WTC11 (cell line): ENCODE measurements around the gene PRR33. TPM values are rescaled to one million over a fixed set of nuclear protein-coding genes. Genes with fewer than 3 reads are reported as not detected.

Experiments
- ATAC-seq: fragments of 200-7000 bp; cut with Tn5 transposase; 2 replicates; pipeline ENCODE4 v1.10.0; 2021; ENCODE audit warnings: mild to moderate bottlenecking, moderate library complexity
- CTCF ChIA-PET: fragments of 300-600 bp; sonication (Branson Sonifier 250); formaldehyde crosslinking; loops from one replicate; lab custom pipeline; 2021; ENCODE audit warnings: antibody characterized with exemption; lab: Charles Lee
- POLR2A ChIA-PET: fragments of 350-600 bp; sonication (Branson Sonifier 250); formaldehyde crosslinking; loops from one replicate; lab custom pipeline; 2021; ENCODE audit warnings: antibody characterized with exemption; lab: Charles Lee
- DNase-seq: peaks from one replicate; pipeline ENCODE4 v3.0.0; 2021; ENCODE audit warnings: low spot score
- H3K27ac Mint-ChIP-seq: 2 replicates; pipeline ENCODE4 v1.8.0; 2021; ENCODE audit warnings: mixed read lengths
- H3K27me3 Mint-ChIP-seq: 2 replicates; pipeline ENCODE4 v1.8.0; 2021; ENCODE audit warnings: low read depth, mild to moderate bottlenecking, moderate library complexity, mixed read lengths
- H3K36me3 Mint-ChIP-seq: 2 replicates; pipeline ENCODE4 v1.8.0; 2021; ENCODE audit warnings: mixed read lengths
- H3K4me1 Mint-ChIP-seq: 2 replicates; pipeline ENCODE4 v1.8.0; 2022; ENCODE audit warnings: mixed read lengths
- H3K4me3 Mint-ChIP-seq: 2 replicates; pipeline ENCODE4 v1.8.0; 2021; ENCODE audit warnings: mild to moderate bottlenecking, moderate library complexity, mixed read lengths
- H3K9me3 Mint-ChIP-seq: 2 replicates; pipeline ENCODE4 v1.8.0; 2021; ENCODE audit warnings: mixed read lengths
- ATF1 ChIP-seq: sonication (generic); formaldehyde crosslinking; IDR thresholded peaks from 2 replicates; pipeline ENCODE4 v1.8.1; 2023; ENCODE audit warnings: mild to moderate bottlenecking, moderate library complexity, missing genetic modification reagents
- ATF2 ChIP-seq: sonication (generic); formaldehyde crosslinking; IDR thresholded peaks from 2 replicates; pipeline ENCODE4 v1.8.1; 2022; ENCODE audit warnings: low read depth, missing genetic modification reagents, borderline replicate concordance
- ATF3 ChIP-seq: sonication (generic); formaldehyde crosslinking; conservative IDR thresholded peaks from 2 replicates; pipeline ENCODE4 v1.8.1; 2022; ENCODE audit warnings: mild to moderate bottlenecking, missing genetic modification reagents
- E2F5 ChIP-seq: sonication (generic); formaldehyde crosslinking; IDR thresholded peaks from 2 replicates; pipeline ENCODE4 v1.8.1; 2022; ENCODE audit warnings: mild to moderate bottlenecking, moderate library complexity, missing genetic modification reagents
- ESRRA ChIP-seq: sonication (generic); formaldehyde crosslinking; IDR thresholded peaks from 2 replicates; pipeline ENCODE4 v1.8.1; 2022; ENCODE audit warnings: mild to moderate bottlenecking, missing genetic modification reagents, borderline replicate concordance
- ETV6 ChIP-seq: sonication (generic); formaldehyde crosslinking; IDR thresholded peaks from 2 replicates; pipeline ENCODE4 v1.8.1; 2022; ENCODE audit warnings: mild to moderate bottlenecking, missing genetic modification reagents
- FOXK1 ChIP-seq: sonication (generic); formaldehyde crosslinking; IDR thresholded peaks from 2 replicates; pipeline ENCODE4 v1.8.0; 2022; ENCODE audit warnings: mild to moderate bottlenecking, moderate library complexity, missing genetic modification reagents
- GABPB1 ChIP-seq: sonication (generic); formaldehyde crosslinking; IDR thresholded peaks from 2 replicates; pipeline ENCODE4 v1.8.1; 2023; ENCODE audit warnings: mild to moderate bottlenecking, missing genetic modification reagents
- IRF2 ChIP-seq: sonication (generic); formaldehyde crosslinking; IDR thresholded peaks from 2 replicates; pipeline ENCODE4 v1.8.0; 2022; ENCODE audit warnings: low read depth, missing genetic modification reagents, borderline replicate concordance
- MYBL2 ChIP-seq: sonication (generic); formaldehyde crosslinking; IDR thresholded peaks from 2 replicates; pipeline ENCODE4 v1.8.1; 2023; ENCODE audit warnings: mild to moderate bottlenecking, moderate library complexity, missing genetic modification reagents
- NR1H2 ChIP-seq: sonication (generic); formaldehyde crosslinking; IDR thresholded peaks from 2 replicates; pipeline ENCODE4 v1.9.0; 2021; ENCODE audit warnings: mild to moderate bottlenecking, moderate library complexity, missing genetic modification reagents
- OVOL2 ChIP-seq: fragments of 250-450 bp; sonication (Bioruptor Pico); IDR thresholded peaks from 2 replicates; pipeline ENCODE4 v1.9.0; 2021; ENCODE audit warnings: mild to moderate bottlenecking, borderline replicate concordance
- PRRX2 ChIP-seq: fragments of 250-450 bp; sonication (Bioruptor Pico); IDR thresholded peaks from 2 replicates; pipeline ENCODE4 v1.8.0; 2021; ENCODE audit warnings: mild to moderate bottlenecking
- ZNF219 ChIP-seq: sonication (generic); formaldehyde crosslinking; IDR thresholded peaks from 2 replicates; pipeline ENCODE4 v1.8.0; 2023; ENCODE audit warnings: missing genetic modification reagents, mild to moderate bottlenecking, borderline replicate concordance
- ZNF396 ChIP-seq: fragments of 250-450 bp; sonication (Bioruptor Pico); IDR thresholded peaks from 2 replicates; pipeline ENCODE4 v1.8.0; 2021; ENCODE audit warnings: mild to moderate bottlenecking, moderate library complexity, borderline replicate concordance
- ZNF423 ChIP-seq: fragments of 250-450 bp; sonication (Bioruptor Pico); IDR thresholded peaks from 2 replicates; pipeline ENCODE4 v2.1.2; 2022; ENCODE audit warnings: mild to moderate bottlenecking, moderate library complexity
- ZNF532 ChIP-seq: fragments of 250-450 bp; sonication (Bioruptor Pico); IDR thresholded peaks from 2 replicates; pipeline ENCODE4 v1.9.0; 2021; ENCODE audit warnings: mild to moderate bottlenecking, borderline replicate concordance
- ZNF671 ChIP-seq: fragments of 250-450 bp; sonication (Bioruptor Pico); IDR thresholded peaks from 2 replicates; pipeline ENCODE4 v1.8.0; 2021; ENCODE audit warnings: mild to moderate bottlenecking
- total RNA-seq: library from RNA; stranded (reverse); gene quantifications from 3 replicates; pipeline ENCODE4 v1.2.3, GENCODE V29; 2021
- TF ChIP-seq, protein P1 (sequence below): sonication (generic); formaldehyde crosslinking; IDR thresholded peaks from 2 replicates; pipeline ENCODE4 v1.8.0; 2023; ENCODE audit warnings: mild to moderate bottlenecking, missing genetic modification reagents

The PRR33 gene
- total RNA-seq, 1 experiment from 2014 or later, result not detected

GRCh38 chr11:1882265-1883238, 9.1 kb downstream of the PRR33 start (continued):
- no peak for TF ChIP-seq ZNF532 (CRISPR knock-in tag)
- TF ChIP-seq, protein P1, sequence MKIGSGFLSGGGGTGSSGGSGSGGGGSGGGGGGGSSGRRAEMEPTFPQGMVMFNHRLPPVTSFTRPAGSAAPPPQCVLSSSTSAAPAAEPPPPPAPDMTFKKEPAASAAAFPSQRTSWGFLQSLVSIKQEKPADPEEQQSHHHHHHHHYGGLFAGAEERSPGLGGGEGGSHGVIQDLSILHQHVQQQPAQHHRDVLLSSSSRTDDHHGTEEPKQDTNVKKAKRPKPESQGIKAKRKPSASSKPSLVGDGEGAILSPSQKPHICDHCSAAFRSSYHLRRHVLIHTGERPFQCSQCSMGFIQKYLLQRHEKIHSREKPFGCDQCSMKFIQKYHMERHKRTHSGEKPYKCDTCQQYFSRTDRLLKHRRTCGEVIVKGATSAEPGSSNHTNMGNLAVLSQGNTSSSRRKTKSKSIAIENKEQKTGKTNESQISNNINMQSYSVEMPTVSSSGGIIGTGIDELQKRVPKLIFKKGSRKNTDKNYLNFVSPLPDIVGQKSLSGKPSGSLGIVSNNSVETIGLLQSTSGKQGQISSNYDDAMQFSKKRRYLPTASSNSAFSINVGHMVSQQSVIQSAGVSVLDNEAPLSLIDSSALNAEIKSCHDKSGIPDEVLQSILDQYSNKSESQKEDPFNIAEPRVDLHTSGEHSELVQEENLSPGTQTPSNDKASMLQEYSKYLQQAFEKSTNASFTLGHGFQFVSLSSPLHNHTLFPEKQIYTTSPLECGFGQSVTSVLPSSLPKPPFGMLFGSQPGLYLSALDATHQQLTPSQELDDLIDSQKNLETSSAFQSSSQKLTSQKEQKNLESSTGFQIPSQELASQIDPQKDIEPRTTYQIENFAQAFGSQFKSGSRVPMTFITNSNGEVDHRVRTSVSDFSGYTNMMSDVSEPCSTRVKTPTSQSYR (CRISPR knock-in tag), result peak; percentile 84
- TF ChIP-seq ESRRA, result no peak

DNA sequence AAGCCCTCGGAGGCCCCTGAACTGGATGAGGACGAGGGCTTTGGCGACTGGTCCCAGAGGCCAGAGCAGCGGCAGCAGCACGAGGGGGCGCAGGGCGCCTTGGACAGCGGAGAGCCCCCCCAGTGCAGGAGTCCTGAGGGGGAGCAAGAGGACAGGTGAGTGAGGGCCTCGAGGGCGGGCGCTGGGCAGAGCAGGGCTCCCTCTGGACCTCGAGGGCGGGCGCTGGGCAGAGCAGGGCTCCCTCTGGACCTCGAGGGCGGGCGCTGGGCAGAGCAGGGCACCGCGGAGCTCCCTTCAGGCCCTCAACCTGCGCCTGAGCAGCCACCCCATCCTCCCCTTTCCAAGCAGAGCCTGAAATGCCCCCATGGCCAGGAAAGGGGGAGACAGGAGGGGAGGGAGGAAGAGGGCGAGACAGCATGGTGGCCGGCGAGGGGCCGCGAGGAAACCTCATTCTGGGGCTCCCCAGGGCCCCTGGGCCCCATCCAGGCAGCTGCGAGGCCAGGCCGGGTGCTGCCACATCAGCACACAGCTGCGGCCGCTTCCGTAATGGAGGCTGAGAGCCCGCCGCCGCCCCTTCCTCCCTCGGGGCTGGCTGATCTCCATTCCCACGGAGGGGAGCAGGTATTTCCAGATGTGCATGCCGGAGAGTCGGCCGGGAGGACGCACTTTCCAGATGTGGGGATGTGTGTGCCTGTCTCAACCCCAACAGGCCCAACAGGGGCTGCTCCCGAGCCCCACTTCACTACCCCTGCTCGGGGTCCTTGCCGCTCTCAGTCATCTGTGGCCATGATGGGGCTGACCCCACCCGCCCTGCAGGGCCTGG, 10.0 kb downstream of the PRR33 start:
- ChIA-PET POLR2A (interaction anchor here (0.6 to 1.0 kb wide), 2 partner anchors 120 to 255 kb away, joined by 3 read pairs; no protein-coding TSS in a partner anchor), CTCF (interaction anchor here (0.5 to 3.8 kb wide), 92 partner anchors 9 to 417 kb away, joined by 3 to 159 read pairs (median 5); partner anchors contain the start of genes H19, IGF2, LSP1 and MRPL23)
- DNase-seq (no peak), ATAC-seq (no peak)
- Mint-ChIP-seq H3K36me3 (no peaks in the 10 kb centered on the region), H3K27me3 (no peaks in the 10 kb centered on the region; the same call in 1 of the 2 replicates), H3K4me3 (no peak overlapping the region), H3K27ac (no peak overlapping the region), H3K4me1 (no peaks in the 10 kb centered on the region), H3K9me3 (no peaks in the 10 kb centered on the region)
- TF ChIP-seq ATF2 (CRISPR knock-in tag) (no peak), E2F5 (CRISPR knock-in tag) (no peak), PRRX2 (CRISPR knock-in tag) (no peak), ZNF219 (no peak), OVOL2 (CRISPR knock-in tag) (no peak), GABPB1 (CRISPR knock-in tag) (no peak), NR1H2 (CRISPR knock-in tag) (no peak), ATF1 (CRISPR knock-in tag) (no peak), FOXK1 (CRISPR knock-in tag) (no peak), ZNF423 (CRISPR knock-in tag) (no peak), MYBL2 (CRISPR knock-in tag) (no peak), ZNF396 (no peak), ETV6 (CRISPR knock-in tag) (no peak), ATF3 (no peak), IRF2 (CRISPR knock-in tag) (no peak), ZNF671 (CRISPR knock-in tag) (no peak)
- TF ChIP-seq, protein P1 (CRISPR knock-in tag), result no peak
